Measurements from ENCODE around the gene OGFRL1. TPM values are rescaled to one million over a fixed set of nuclear protein-coding genes. Genes with fewer than 3 reads are reported as not detected.
"Not testable (repeated sequence)": the region's sequence is repeated elsewhere in the genome, so short reads cannot be mapped to it uniquely, and the experiment has no call there.

Gene OGFRL1
- 1 to 10 TPM; 5.3 to 6.1 TPM for total RNA-seq

GRCh38 chr6:71288228-71289038, at the start of gene OGFRL1:
Gene OGFRL1, plus strand, starts transcription at chr6:71288811. Its CDS starts 126 bp downstream, at chr6:71288937.
- Mint-ChIP-seq H3K4me3 (peak within 1 kb of the TSS; percentile 81), H3K36me3 (peaks cover 11% of the 10 kb centered on the region), H3K27ac (peak within 1 kb of the TSS; percentile 67), H3K4me1 (peaks cover 37% of the 10 kb centered on the region), H3K9me3 (no peaks in the 10 kb centered on the region), H3K27me3 (no peaks in the 10 kb centered on the region)
- DNase-seq, result peak; percentile 81

DNA sequence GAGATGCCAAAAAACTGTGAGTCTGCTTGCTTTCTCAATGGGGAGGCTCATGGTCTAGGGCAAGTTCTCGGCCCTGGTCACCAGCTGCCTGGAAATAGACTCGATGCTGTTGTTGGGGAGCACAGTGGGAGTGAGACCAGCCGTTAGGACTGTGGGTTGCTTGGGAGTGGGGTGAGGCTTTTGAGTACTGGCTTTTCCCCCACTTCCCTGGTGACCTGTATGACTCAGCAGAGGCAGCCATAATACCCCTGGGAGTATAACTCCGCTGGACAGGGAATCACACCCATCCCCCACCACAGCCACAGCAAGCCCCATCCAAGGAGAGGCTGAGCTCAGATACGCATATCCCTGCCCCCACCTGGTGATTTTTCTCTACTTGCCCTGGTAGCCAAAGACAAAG, 48.9 kb upstream of the OGFRL1 start:
- Mint-ChIP-seq H3K9me3 (peaks cover 5% of the 10 kb centered on the region), H3K36me3 (no peaks in the 10 kb centered on the region), H3K4me1 (no peaks in the 10 kb centered on the region), H3K27ac (no peak overlapping the region), H3K27me3 (peaks cover 5% of the 10 kb centered on the region), H3K4me3 (no peak overlapping the region)
- DNase-seq, result no peak

DNA sequence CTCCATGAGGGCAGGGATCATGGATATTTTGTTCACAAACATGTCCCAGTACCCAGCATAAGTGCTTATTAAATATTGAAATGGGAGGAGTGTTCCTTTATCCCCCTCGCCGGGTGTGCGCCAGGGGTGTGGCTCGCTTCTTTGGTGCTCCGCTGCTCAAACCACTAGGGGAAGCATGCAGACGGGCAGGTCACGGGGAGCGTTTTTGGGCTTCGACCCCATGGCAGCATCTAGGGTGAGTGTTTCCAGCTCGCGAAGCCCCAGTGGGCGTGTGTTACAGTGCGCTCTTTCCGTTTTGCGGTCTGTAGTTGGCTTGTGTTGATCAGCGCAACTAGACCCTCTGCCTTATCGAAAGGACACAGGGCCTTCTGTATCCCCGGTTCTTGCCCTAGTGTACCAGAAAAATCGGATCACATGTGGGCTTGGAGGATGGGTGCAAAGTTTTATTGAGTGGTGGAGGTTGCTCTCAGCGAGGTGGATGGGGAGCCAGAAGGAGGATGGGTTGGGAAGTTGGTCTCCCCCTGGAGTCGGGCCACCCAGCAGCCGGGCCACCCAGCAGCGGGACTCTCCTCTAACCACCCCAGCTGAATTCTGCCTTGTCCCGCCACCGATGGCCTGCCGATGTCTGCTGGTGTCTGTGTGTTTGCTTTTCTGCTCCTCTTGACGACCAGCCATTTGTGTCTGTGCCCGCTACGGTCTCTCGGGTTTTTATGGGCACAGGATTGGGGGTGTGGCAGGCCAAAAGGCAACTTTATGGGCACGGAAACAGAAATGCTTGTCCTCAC, 43.2 kb upstream of the OGFRL1 start:
- no peak overlapping the region for H3K4me3 Mint-ChIP-seq
- no peaks in the 10 kb centered on the region for H3K36me3 Mint-ChIP-seq
- peaks cover 8% of the 10 kb centered on the region for H3K4me1 Mint-ChIP-seq
- DNase-seq, result no peak
- H3K27ac Mint-ChIP-seq, result no peak overlapping the region
- H3K27me3 Mint-ChIP-seq, result no peaks in the 10 kb centered on the region
- peaks cover 5% of the 10 kb centered on the region for H3K9me3 Mint-ChIP-seq

DNA sequence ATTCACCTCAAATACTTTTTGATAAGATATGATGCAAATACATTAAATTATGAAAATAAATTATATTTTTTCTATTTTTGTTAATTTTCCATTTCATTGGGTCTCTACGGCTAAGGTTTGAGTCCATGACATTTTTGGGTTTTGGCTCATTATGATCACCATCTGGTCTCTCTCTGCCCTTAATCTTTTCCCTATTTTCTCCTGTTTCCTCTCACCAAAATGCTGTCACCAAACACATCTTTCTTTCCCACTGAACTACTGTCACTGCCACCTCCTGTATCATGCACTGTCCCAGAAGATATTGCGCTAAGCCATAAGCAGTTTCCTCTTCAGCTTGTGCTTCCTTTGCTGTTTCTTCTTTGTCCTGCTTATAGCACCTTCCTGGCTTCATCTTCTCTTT, 42.0 kb upstream of the OGFRL1 start:
- H3K4me3 Mint-ChIP-seq, result no peak overlapping the region
- peaks cover 5% of the 10 kb centered on the region for H3K9me3 Mint-ChIP-seq
- H3K27ac Mint-ChIP-seq, result no peak overlapping the region
- H3K4me1 Mint-ChIP-seq, result peaks cover 16% of the 10 kb centered on the region
- no peaks in the 10 kb centered on the region for H3K36me3 Mint-ChIP-seq
- no peak for DNase-seq
- H3K27me3 Mint-ChIP-seq, result no peaks in the 10 kb centered on the region

DNA sequence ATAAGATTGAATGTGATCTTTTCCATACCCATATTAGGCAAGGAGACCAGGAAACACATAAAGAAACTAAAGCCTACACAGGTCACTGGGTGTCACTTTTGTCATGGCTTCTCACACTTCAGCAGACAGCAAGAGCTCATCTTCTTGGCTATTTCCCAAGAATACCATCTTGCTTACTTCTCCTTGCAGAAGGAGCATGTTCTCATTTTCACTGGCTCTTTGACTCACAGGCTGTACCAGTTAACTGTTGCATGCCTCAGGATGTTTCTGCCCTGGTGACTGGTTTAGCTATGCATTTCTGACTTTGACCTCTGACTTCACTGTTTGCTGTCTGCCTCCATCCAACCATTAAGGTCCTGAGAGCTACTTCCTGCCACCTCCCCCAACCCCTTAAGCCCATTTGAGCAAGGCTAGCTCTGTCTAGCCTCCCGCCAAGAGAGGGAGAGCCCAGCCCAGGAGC, 40.3 kb upstream of the OGFRL1 start:
- DNase-seq, result no peak
- peaks cover 16% of the 10 kb centered on the region for H3K4me1 Mint-ChIP-seq
- H3K27me3 Mint-ChIP-seq, result no peaks in the 10 kb centered on the region
- H3K27ac Mint-ChIP-seq, result peak overlapping the region; percentile 25
- H3K36me3 Mint-ChIP-seq, result no peaks in the 10 kb centered on the region
- no peaks in the 10 kb centered on the region for H3K9me3 Mint-ChIP-seq
- H3K4me3 Mint-ChIP-seq, result no peak overlapping the region

DNA sequence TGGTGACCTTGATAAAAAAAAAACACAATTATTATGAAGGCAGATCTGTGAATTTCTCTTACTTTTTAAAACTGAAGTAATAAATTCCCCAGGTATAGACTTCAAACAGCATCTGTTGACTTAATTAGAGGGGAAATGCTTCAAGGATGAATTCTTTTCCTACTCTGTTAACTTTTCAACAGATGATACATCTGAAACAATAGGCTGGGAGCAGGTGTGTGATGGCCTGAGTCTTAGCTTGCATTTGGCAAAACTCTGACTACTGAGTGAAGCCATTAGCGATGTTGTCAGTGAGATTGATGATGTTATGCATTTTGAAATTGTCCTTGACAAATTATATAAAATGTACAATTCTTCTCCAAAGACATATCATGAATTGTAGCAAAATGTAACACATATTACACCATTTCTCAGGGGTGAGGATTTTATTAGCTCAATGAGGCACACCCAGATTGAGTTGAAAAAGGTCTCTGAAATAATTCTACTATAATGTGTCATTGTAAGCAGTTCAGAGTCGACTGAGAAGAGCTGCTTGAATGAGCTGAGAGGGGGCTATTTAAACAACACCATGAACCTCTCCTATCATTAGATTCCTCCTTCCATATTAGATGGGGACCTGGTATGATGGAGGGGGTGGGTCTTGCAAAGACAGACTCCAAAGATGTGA, 39.6 kb upstream of the OGFRL1 start:
- H3K27me3 Mint-ChIP-seq, result no peaks in the 10 kb centered on the region
- H3K36me3 Mint-ChIP-seq, result no peaks in the 10 kb centered on the region
- H3K27ac Mint-ChIP-seq, result no peak overlapping the region
- no peak for DNase-seq
- H3K4me1 Mint-ChIP-seq, result peaks cover 16% of the 10 kb centered on the region
- H3K4me3 Mint-ChIP-seq, result no peak overlapping the region
- H3K9me3 Mint-ChIP-seq, result no peaks in the 10 kb centered on the region

DNA sequence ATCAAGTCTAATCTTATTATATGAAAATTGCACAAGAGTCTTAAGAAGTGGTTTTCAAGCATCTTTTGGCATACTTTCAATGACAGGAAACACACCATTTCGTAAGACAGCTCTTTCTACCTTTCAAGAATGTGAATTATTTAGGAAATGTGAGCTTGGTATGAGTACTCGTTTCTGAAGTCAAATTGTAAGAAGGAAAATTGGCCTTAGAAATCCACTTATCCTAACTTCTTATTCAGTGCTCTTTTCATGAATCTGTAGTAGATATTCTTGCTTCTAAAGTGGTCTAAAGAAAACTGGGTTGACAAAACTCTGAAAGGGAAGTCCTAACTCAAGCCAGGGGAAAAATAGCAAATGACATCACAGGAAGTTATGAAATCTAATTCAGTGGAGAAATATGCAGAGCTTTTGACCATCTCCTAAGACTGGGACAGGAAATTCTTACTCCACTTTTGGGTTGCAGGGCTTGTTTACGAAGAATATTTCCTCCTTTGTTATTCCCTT, 38.5 kb upstream of the OGFRL1 start:
- DNase-seq, result no peak
- H3K4me1 Mint-ChIP-seq, result peaks cover 16% of the 10 kb centered on the region
- H3K9me3 Mint-ChIP-seq, result no peaks in the 10 kb centered on the region
- no peak overlapping the region for H3K4me3 Mint-ChIP-seq
- no peaks in the 10 kb centered on the region for H3K36me3 Mint-ChIP-seq
- H3K27me3 Mint-ChIP-seq, result no peaks in the 10 kb centered on the region
- peak overlapping the region; percentile 65 for H3K27ac Mint-ChIP-seq

GRCh38 chr6:71252410-71252809, 36.2 kb upstream of the OGFRL1 start:
- no peak for DNase-seq
- Mint-ChIP-seq H3K27ac (no peak overlapping the region), H3K4me1 (peaks cover 16% of the 10 kb centered on the region), H3K4me3 (no peak overlapping the region), H3K27me3 (no peaks in the 10 kb centered on the region), H3K9me3 (no peaks in the 10 kb centered on the region), H3K36me3 (no peaks in the 10 kb centered on the region)

GRCh38 chr6:71252960-71253359, 35.7 kb upstream of the OGFRL1 start:
- Mint-ChIP-seq H3K36me3 (no peaks in the 10 kb centered on the region), H3K4me3 (no peak overlapping the region), H3K9me3 (no peaks in the 10 kb centered on the region), H3K27ac (no peak overlapping the region), H3K27me3 (no peaks in the 10 kb centered on the region), H3K4me1 (peaks cover 16% of the 10 kb centered on the region)
- no peak for DNase-seq

DNA sequence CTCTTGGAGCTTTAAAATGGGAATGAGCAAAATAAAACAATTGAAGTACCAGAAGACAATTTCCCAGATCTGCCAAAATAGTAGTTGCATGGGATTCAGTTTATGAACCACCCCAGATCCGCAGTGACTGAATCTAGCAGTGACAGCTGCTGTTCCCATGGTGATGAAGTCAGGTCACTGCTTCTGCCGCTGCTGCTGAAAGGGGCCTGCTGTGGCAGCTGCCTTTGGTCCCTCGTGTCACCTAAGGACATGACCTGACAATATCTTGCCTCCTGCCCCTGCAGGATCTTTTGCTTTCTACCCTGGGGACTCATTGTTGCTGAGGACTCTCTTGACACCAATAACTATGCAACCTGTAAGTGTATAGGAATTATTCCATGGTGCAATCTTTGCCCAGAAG, 34.3 kb upstream of the OGFRL1 start:
- Mint-ChIP-seq H3K36me3 (no peaks in the 10 kb centered on the region), H3K27me3 (no peaks in the 10 kb centered on the region), H3K4me3 (no peak overlapping the region), H3K27ac (no peak overlapping the region), H3K9me3 (no peaks in the 10 kb centered on the region), H3K4me1 (peaks cover 16% of the 10 kb centered on the region)
- no peak for DNase-seq

GRCh38 chr6:71258078-71258866, 30.3 kb upstream of the OGFRL1 start:
- no peak overlapping the region for H3K4me3 Mint-ChIP-seq
- peaks cover 5% of the 10 kb centered on the region for H3K27me3 Mint-ChIP-seq
- no peak overlapping the region for H3K27ac Mint-ChIP-seq
- H3K4me1 Mint-ChIP-seq, result no peaks in the 10 kb centered on the region
- H3K9me3 Mint-ChIP-seq, result no peaks in the 10 kb centered on the region
- H3K36me3 Mint-ChIP-seq, result no peaks in the 10 kb centered on the region
- DNase-seq, result no peak

GRCh38 chr6:71259888-71260604, 28.6 kb upstream of the OGFRL1 start:
- Mint-ChIP-seq H3K4me1 (no peaks in the 10 kb centered on the region), H3K27me3 (peaks cover 5% of the 10 kb centered on the region), H3K4me3 (no peak overlapping the region), H3K9me3 (no peaks in the 10 kb centered on the region), H3K27ac (no peak overlapping the region), H3K36me3 (no peaks in the 10 kb centered on the region)
- no peak for DNase-seq

DNA sequence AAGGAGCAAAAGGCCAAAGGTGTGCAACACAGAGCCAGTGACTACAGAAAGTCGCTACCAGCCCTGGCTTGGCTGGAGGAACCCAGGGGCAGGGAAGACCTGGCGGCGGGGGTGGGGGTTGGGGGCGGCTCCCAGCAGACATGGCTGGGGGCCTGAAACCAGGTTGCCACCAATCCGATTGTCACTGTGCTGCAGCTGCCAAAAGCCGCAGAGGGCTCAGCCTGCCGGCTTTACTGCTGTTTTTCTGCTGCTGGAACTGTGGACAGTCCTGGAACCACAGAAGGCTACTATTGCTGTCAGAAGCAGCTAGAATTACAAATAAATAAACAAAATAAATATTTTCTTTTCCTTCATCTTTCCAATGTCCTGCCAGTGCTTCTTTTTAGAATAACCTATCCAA, 25.7 kb upstream of the OGFRL1 start:
- no peak overlapping the region for H3K4me3 Mint-ChIP-seq
- H3K9me3 Mint-ChIP-seq, result no peaks in the 10 kb centered on the region
- H3K27ac Mint-ChIP-seq, result no peak overlapping the region

DNA sequence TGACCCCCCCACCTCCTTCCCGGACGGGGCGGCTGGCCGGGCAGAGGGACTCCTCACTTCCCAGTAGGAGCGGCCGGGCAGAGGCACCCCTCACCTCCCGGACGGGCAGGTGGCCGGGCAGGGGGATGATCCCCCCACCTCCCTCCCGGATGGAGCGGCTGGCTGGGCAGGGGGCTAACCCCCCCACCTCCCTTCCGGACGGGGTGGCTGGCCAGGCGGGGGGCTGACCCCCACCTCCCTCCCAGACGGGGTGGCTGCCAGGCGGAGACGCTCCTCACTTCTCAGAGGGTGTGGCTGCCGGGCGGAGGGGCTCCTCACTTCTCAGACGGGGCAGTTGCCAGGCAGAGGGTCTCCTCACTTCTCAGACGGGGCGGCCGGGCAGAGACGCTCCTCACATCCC, 22.2 kb upstream of the OGFRL1 start:
- H3K4me1 Mint-ChIP-seq, H3K36me3 Mint-ChIP-seq, DNase-seq, H3K27ac Mint-ChIP-seq, H3K4me3 Mint-ChIP-seq, H3K9me3 Mint-ChIP-seq, H3K27me3 Mint-ChIP-seq: not testable (repeated sequence)

More for the DNA sequence above, 25.7 kb upstream of the OGFRL1 start:
- Mint-ChIP-seq H3K36me3 (no peaks in the 10 kb centered on the region), H3K4me1 (no peaks in the 10 kb centered on the region), H3K27me3 (peaks cover 5% of the 10 kb centered on the region)
- no peak for DNase-seq

Data from activated naive CD8-positive, alpha-beta T cell treated with anti-CD3 and anti-CD28 coated beads for 36 hours (primary cell).